ENCODE results near the gene MAP1B.
A peak's percentile ranks its signal among the peaks of the same experiment; 100 is the strongest.

The MAP1B gene

DNA sequence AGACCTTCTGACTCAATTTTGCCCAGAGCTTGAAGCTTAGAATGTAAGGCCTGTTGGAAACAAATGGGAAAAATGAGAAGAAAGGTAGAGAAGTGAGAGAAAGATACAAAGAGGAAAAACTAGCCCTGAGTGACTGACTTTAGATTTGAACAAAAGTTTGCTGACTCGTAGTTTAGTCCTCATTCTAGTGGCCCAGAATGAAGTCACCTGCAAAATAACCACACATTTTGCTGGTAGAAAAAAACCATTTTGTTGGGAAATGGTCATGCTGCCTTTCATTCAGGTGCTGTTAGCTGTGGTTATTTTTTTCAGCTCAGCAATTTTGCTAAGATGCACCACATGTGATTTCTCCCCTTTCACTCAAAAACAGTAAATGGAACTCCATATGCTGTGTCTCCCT is 113.8 kb downstream of the MAP1B start:
- Histone ChIP-seq H3K27ac (ENCODE audit: low read length) (no peak overlapping the region), H3K36me3 (ENCODE audit: control insufficient read depth, insufficient read depth, low read length) (peaks cover 13% of the 10 kb centered on the region; the same call in 1 of the 2 replicates), H3K27me3 (ENCODE audit: control insufficient read depth, insufficient read depth, low read length) (no peaks in the 10 kb centered on the region), H3K4me1 (ENCODE audit: control insufficient read depth, insufficient read depth, low read length) (no peaks in the 10 kb centered on the region), H3K9me3 (ENCODE audit: control insufficient read depth, insufficient read depth, low read length) (no peaks in the 10 kb centered on the region), H3K4me3 (ENCODE audit: low read length) (no peak overlapping the region)
- DNase-seq (ENCODE audit: low read depth, low spot score), result no peak
- WGBS (ENCODE audit: insufficient coverage, insufficient read length), result no CpG with 5 or more reads among the region's 1 CpG

DNA sequence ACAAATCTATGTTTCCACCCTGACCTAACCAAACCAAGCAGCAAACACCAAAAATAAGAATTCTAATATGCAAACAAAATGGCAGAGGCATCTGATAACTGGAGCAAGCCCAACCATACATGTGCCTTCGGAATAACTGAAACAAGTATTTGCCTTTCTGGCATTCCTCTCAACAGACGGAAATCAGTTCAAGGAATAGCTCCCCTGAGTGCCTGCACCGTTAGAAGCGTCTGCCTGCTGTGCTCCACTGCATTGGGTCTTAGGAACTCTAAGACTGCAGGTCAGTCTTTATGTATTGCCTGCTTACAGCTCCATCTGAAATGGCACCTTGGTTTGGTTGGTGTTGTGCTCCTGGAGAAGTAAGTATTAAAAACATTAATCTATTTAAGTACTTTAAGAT is 114.3 kb downstream of the MAP1B start:
- H3K36me3 ChIP-seq (ENCODE audit: control insufficient read depth, insufficient read depth, low read length), result peaks cover 13% of the 10 kb centered on the region; the same call in 1 of the 2 replicates
- WGBS (ENCODE audit: insufficient coverage, insufficient read length), result no CpG with 5 or more reads among the region's 4 CpGs

DNA sequence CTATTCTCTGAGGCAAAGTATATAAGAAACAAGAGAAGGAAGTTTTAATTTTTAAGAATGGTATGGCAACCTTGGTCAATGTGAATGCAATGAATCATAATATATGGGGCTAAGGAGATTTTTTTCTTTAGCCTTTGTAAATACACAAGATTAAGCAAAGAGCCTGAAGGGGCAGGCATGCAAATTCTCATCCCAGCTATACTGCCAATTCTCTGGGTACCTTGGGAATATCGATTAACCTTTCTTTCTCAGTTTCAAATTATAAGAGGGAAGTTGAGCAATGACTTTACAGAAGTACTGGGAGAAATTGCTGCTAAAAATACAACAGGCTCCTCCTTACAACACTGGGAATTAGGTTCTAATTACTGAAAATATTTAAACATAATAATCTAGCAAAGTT is 115.2 kb downstream of the MAP1B start:
- H3K4me1 ChIP-seq (ENCODE audit: control insufficient read depth, insufficient read depth, low read length), result no peaks in the 10 kb centered on the region
- no peak overlapping the region for H3K27ac ChIP-seq (ENCODE audit: low read length)
- no CpG with 5 or more reads among the region's 1 CpG for WGBS (ENCODE audit: insufficient coverage, insufficient read length)
- no peak for DNase-seq (ENCODE audit: low read depth, low spot score)
- H3K4me3 ChIP-seq (ENCODE audit: low read length), result no peak overlapping the region
- H3K36me3 ChIP-seq (ENCODE audit: control insufficient read depth, insufficient read depth, low read length), result peaks cover 17% of the 10 kb centered on the region; the same call in 1 of the 2 replicates
- no peaks in the 10 kb centered on the region for H3K9me3 ChIP-seq (ENCODE audit: control insufficient read depth, insufficient read depth, low read length)
- no peaks in the 10 kb centered on the region for H3K27me3 ChIP-seq (ENCODE audit: control insufficient read depth, insufficient read depth, low read length)

More for the DNA sequence above, 114.3 kb downstream of the MAP1B start:
- H3K27ac ChIP-seq (ENCODE audit: low read length), result no peak overlapping the region
- no peak for DNase-seq (ENCODE audit: low read depth, low spot score)
- H3K9me3 ChIP-seq (ENCODE audit: control insufficient read depth, insufficient read depth, low read length), result no peaks in the 10 kb centered on the region
- no peaks in the 10 kb centered on the region for H3K27me3 ChIP-seq (ENCODE audit: control insufficient read depth, insufficient read depth, low read length)
- no peaks in the 10 kb centered on the region for H3K4me1 ChIP-seq (ENCODE audit: control insufficient read depth, insufficient read depth, low read length)
- no peak overlapping the region for H3K4me3 ChIP-seq (ENCODE audit: low read length)

DNA sequence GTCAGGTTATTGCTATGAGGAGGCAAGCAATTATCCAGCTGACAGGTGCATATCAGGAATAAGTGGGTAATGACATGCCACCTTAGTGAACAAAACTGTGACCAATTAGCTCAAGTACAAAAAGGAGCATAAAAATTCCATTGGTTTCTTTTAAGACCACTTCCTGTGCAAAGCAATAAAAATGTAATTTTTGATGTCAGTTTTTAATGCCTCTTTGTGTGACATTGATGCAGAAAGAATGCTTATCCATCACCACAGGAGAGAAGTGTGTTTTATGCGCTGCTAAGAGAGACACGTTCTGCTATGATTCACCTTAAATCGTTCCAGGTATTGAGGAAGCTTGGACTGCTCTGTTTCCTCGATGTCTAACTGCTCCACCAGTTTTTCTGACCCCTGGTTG is 116.1 kb downstream of the MAP1B start:
- no peak overlapping the region for H3K4me3 ChIP-seq (ENCODE audit: low read length)
- whole genome bisulfite sequencing (ENCODE audit: insufficient coverage, insufficient read length), result no CpG with 5 or more reads among the region's 4 CpGs
- no peak overlapping the region for H3K27ac ChIP-seq (ENCODE audit: low read length)
- no peak for DNase-seq (ENCODE audit: low read depth, low spot score)
- no peaks in the 10 kb centered on the region for H3K4me1 ChIP-seq (ENCODE audit: control insufficient read depth, insufficient read depth, low read length)
- peaks cover 15% of the 10 kb centered on the region; the same call in 1 of the 2 replicates for H3K36me3 ChIP-seq (ENCODE audit: control insufficient read depth, insufficient read depth, low read length)
- no peaks in the 10 kb centered on the region for H3K9me3 ChIP-seq (ENCODE audit: control insufficient read depth, insufficient read depth, low read length)
- H3K27me3 ChIP-seq (ENCODE audit: control insufficient read depth, insufficient read depth, low read length), result no peaks in the 10 kb centered on the region

DNA sequence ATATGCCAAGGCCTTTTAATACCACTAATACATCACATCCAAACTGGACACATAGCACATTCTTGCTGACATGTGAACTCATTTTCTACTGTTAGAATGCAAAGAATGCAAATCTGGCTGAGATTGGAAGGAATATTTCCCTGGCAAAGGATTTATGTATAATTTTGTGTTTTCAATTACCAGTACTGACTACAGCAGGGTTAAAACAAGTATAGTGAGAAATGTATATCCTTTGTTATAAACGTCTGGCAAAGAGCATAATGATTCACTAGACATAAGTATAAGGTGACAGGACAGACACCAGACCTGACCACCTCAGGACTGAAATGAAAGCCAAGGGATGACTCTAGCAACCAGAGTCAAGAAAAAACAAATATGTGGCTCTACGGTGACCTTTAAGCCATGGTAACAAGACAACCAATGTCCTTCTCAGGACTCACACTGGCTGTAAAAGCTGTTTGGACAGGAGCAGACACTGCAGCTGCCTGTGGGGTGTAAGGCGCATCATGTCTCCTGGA is 117.7 kb downstream of the MAP1B start:
- H3K27me3 ChIP-seq (ENCODE audit: control insufficient read depth, insufficient read depth, low read length), result no peaks in the 10 kb centered on the region
- no CpG with 5 or more reads among the region's 3 CpGs for WGBS (ENCODE audit: insufficient coverage, insufficient read length)
- H3K27ac ChIP-seq (ENCODE audit: low read length), result no peak overlapping the region
- H3K4me3 ChIP-seq (ENCODE audit: low read length), result no peak overlapping the region
- H3K9me3 ChIP-seq (ENCODE audit: control insufficient read depth, insufficient read depth, low read length), result no peaks in the 10 kb centered on the region
- H3K4me1 ChIP-seq (ENCODE audit: control insufficient read depth, insufficient read depth, low read length), result no peaks in the 10 kb centered on the region
- peaks cover 14% of the 10 kb centered on the region; the same call in 1 of the 2 replicates for H3K36me3 ChIP-seq (ENCODE audit: control insufficient read depth, insufficient read depth, low read length)
- DNase-seq (ENCODE audit: low read depth, low spot score), result no peak

DNA sequence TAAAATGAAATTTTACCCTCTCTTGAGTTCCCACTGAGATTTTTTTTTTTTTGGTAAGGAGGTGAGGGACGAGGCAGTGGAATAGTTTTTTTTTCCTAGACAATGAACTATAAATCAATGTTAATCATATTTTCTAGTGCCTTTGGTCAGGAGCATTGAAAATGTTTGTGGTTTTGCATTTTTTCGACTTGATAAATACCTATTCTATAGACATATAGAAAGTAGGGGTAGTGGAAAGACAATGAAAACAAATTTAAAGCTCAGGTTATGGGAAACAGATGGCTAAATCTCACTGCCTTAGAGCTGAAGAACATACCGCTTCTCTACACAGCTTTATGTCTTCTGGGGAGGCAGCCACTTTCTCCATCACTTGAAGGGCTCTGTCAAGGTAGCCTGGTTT is 118.5 kb downstream of the MAP1B start:
- Histone ChIP-seq H3K9me3 (ENCODE audit: control insufficient read depth, insufficient read depth, low read length) (no peaks in the 10 kb centered on the region), H3K27ac (ENCODE audit: low read length) (no peak overlapping the region), H3K4me1 (ENCODE audit: control insufficient read depth, insufficient read depth, low read length) (no peaks in the 10 kb centered on the region), H3K36me3 (ENCODE audit: control insufficient read depth, insufficient read depth, low read length) (peaks cover 14% of the 10 kb centered on the region; the same call in 1 of the 2 replicates), H3K4me3 (ENCODE audit: low read length) (no peak overlapping the region), H3K27me3 (ENCODE audit: control insufficient read depth, insufficient read depth, low read length) (no peaks in the 10 kb centered on the region)
- no peak for DNase-seq (ENCODE audit: low read depth, low spot score)
- WGBS (ENCODE audit: insufficient coverage, insufficient read length), result no CpG with 5 or more reads among the region's 3 CpGs

DNA sequence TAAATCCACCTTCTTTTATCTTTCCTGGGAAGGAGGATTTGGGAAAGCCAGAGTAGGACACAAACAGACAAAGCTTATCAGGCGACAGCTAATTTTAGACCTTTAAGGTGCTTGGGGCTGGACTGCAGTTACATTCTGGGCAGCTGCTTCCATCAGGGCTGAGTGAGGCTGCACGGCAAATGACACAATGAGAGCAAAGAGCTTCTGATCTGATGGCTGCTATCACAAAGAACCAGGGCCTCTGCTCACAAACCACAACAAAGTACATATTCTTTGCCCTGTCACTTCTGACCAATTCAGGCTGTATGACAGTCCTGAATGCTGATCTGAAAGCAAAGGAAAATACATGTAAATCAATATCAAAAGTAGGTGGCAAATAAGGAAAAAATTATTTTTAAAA is 119.7 kb downstream of the MAP1B start:
- Histone ChIP-seq H3K9me3 (ENCODE audit: control insufficient read depth, insufficient read depth, low read length) (no peaks in the 10 kb centered on the region), H3K4me3 (ENCODE audit: low read length) (0 out of 2 replicates have a peak overlapping the region, but pooled peaks have one; percentile 5), H3K36me3 (ENCODE audit: control insufficient read depth, insufficient read depth, low read length) (peaks cover 14% of the 10 kb centered on the region; the same call in 1 of the 2 replicates), H3K27ac (ENCODE audit: low read length) (no peak overlapping the region), H3K4me1 (ENCODE audit: control insufficient read depth, insufficient read depth, low read length) (no peaks in the 10 kb centered on the region), H3K27me3 (ENCODE audit: control insufficient read depth, insufficient read depth, low read length) (no peaks in the 10 kb centered on the region)
- WGBS (ENCODE audit: insufficient coverage, insufficient read length), result no CpG with 5 or more reads among the region's 2 CpGs
- DNase-seq (ENCODE audit: low read depth, low spot score), result no peak

DNA sequence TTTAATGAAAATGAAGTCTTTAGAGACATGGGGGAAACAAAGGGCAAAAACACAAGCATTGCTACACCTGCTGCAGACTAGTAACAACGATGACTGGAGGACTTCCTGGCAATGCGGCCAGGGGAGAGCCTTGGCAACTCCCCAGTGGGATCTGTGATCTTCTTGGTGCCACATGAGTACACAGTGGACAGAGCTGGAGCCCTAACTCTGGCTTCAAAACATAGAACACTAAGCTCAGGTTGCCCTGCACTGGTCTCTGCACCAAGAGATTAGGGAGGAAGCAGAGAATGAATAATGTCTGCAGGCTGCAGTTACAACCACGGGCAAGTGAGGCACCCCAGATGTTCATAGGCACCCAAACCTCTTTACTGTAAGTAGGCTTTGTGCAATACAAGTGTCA is 121.7 kb downstream of the MAP1B start:
- Histone ChIP-seq H3K4me3 (ENCODE audit: low read length) (no peak overlapping the region), H3K27ac (ENCODE audit: low read length) (no peak overlapping the region), H3K9me3 (ENCODE audit: control insufficient read depth, insufficient read depth, low read length) (no peaks in the 10 kb centered on the region), H3K4me1 (ENCODE audit: control insufficient read depth, insufficient read depth, low read length) (no peaks in the 10 kb centered on the region), H3K36me3 (ENCODE audit: control insufficient read depth, insufficient read depth, low read length) (peaks cover 7% of the 10 kb centered on the region; the same call in 1 of the 2 replicates), H3K27me3 (ENCODE audit: control insufficient read depth, insufficient read depth, low read length) (no peaks in the 10 kb centered on the region)
- DNase-seq (ENCODE audit: low read depth, low spot score), result no peak
- WGBS (ENCODE audit: insufficient coverage, insufficient read length), result no CpG with 5 or more reads among the region's 3 CpGs

DNA sequence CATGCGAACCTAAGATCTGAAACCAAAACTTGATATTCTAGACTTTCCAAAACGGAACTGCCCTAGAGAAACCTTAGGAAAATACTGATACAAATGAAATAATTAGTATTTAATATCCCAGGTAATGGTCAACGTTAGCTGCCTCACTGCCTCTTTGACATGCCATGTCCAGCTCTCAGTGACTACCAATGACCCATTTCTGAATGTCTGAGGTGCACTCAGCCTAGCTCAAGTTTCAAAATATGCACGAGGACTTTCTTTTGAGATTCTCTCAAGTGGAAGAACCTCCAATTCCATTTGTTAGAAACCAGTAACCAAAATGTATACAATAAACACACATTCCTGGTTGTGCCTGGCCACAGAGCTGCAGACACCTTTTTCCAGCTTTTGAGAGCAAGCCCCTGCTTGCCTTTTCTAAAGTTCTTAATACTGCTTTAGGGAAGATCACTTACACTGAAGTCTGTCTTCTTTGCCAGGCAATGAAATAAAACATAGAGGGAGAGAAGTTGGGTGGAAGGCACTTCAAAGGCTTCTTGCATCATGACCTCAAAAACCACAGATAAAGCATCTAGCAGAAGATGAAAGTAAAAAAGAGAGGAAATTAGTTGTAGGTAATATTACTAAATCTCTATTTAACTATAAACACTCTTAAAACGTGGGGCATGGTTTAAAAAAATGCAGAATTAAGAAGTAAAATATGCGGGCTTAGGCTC is 124.9 kb downstream of the MAP1B start:
- Histone ChIP-seq H3K27ac (ENCODE audit: low read length) (no peak overlapping the region), H3K4me3 (ENCODE audit: low read length) (no peak overlapping the region), H3K4me1 (ENCODE audit: control insufficient read depth, insufficient read depth, low read length) (peaks cover 1% of the 10 kb centered on the region; the same call in 1 of the 2 replicates), H3K36me3 (ENCODE audit: control insufficient read depth, insufficient read depth, low read length) (no peaks in the 10 kb centered on the region; the same call in 1 of the 2 replicates), H3K27me3 (ENCODE audit: control insufficient read depth, insufficient read depth, low read length) (no peaks in the 10 kb centered on the region), H3K9me3 (ENCODE audit: control insufficient read depth, insufficient read depth, low read length) (no peaks in the 10 kb centered on the region)
- WGBS (ENCODE audit: insufficient coverage, insufficient read length), result no CpG with 5 or more reads among the region's 6 CpGs
- no peak for DNase-seq (ENCODE audit: low read depth, low spot score)

DNA sequence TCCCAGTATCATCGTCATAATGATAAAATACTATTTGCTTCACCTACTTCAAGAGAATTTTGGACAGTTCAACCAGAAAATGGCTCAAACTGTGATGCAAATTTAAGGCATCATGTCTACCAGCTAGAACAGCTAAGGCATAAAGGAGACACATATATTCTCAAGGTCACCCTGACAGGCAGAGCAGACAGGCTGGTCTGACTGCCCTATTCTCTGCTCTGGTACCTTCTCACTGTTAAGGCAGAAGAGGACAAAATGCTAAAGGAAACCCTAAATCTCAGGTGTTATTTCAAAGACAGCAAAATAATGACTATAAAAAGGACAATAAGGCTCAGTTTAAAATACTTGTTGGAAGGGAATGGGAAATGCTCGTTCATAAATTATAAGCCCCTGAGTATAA is 125.6 kb downstream of the MAP1B start:
- no peak for DNase-seq (ENCODE audit: low read depth, low spot score)
- no peaks in the 10 kb centered on the region for H3K9me3 ChIP-seq (ENCODE audit: control insufficient read depth, insufficient read depth, low read length)
- no peaks in the 10 kb centered on the region; the same call in 1 of the 2 replicates for H3K36me3 ChIP-seq (ENCODE audit: control insufficient read depth, insufficient read depth, low read length)
- no CpG with 5 or more reads among the region's 2 CpGs for WGBS (ENCODE audit: insufficient coverage, insufficient read length)
- H3K27ac ChIP-seq (ENCODE audit: low read length), result no peak overlapping the region
- H3K27me3 ChIP-seq (ENCODE audit: control insufficient read depth, insufficient read depth, low read length), result no peaks in the 10 kb centered on the region
- peaks cover 2% of the 10 kb centered on the region; the same call in 1 of the 2 replicates for H3K4me1 ChIP-seq (ENCODE audit: control insufficient read depth, insufficient read depth, low read length)
- no peak overlapping the region for H3K4me3 ChIP-seq (ENCODE audit: low read length)

Data from iPS DF 6.9 (cell line).